H9 (cell line): Measurements from ENCODE around the gene MAPK11. TPM values are rescaled to one million over a fixed set of nuclear protein-coding genes. Genes with fewer than 3 reads are reported as not detected.
A peak's percentile ranks its signal among the peaks of the same experiment; 100 is the strongest.

Experiments used
- DNase-seq: peaks from one replicate; pipeline ENCODE4 v3.0.0-alpha.2; 2017
- H2AFZ ChIP-seq: one replicate; pipeline ENCODE4 v1.6.1; 2013; ENCODE audit warnings: mild to moderate bottlenecking, low read length, control low read depth, moderate library complexity
- H2AK5ac ChIP-seq: 2 replicates; pipeline ENCODE4 v1.6.1; 2013; ENCODE audit warnings: low read length, control low read depth, mixed read lengths; ENCODE audit not compliant: insufficient read length
- H2BK120ac ChIP-seq: one replicate; pipeline ENCODE4 v1.6.1; 2013; ENCODE audit warnings: low read depth, mild to moderate bottlenecking, low read length, control low read depth, inconsistent platforms; ENCODE audit not compliant: poor library complexity, severe bottlenecking
- H2BK12ac ChIP-seq: 2 replicates; pipeline ENCODE4 v1.6.1; 2013; ENCODE audit warnings: low read length, control low read depth, mixed read lengths, low read depth; ENCODE audit not compliant: insufficient read length
- H2BK15ac ChIP-seq: 2 replicates; pipeline ENCODE4 v1.6.1; 2013; ENCODE audit warnings: low read depth, low read length, control low read depth
- H2BK20ac ChIP-seq: one replicate; pipeline ENCODE4 v1.6.1; 2013; ENCODE audit warnings: low read depth, mild to moderate bottlenecking, low read length, control low read depth, inconsistent platforms; ENCODE audit not compliant: poor library complexity, severe bottlenecking
- H2BK5ac ChIP-seq: 2 replicates; pipeline ENCODE4 v1.6.1; 2013; ENCODE audit warnings: low read length, control low read depth, mixed read lengths; ENCODE audit not compliant: insufficient read length
- H3K14ac ChIP-seq: 2 replicates; pipeline ENCODE4 v1.6.1; 2013; ENCODE audit warnings: low read length, control low read depth; ENCODE audit not compliant: insufficient read depth
- H3K18ac ChIP-seq: 2 replicates; pipeline ENCODE4 v1.6.1; 2013; ENCODE audit warnings: low read depth, mild to moderate bottlenecking, mixed read lengths, low read length, control low read depth; ENCODE audit not compliant: insufficient read length
- H3K23ac ChIP-seq: 2 replicates; pipeline ENCODE4 v1.6.1; 2013; ENCODE audit warnings: low read length, control low read depth, mixed read lengths, low read depth; ENCODE audit not compliant: insufficient read length
- H3K23me2 ChIP-seq: 2 replicates; pipeline ENCODE4 v1.6.1; 2013; ENCODE audit warnings: low read depth, mild to moderate bottlenecking, mixed read lengths, low read length, control low read depth; ENCODE audit not compliant: insufficient read length, poor library complexity, severe bottlenecking
- H3K27ac ChIP-seq: 2 replicates; pipeline ENCODE4 v1.5.1; 2013; ENCODE audit warnings: low read length, control low read depth, mixed read lengths, low read depth; ENCODE audit not compliant: insufficient read length
- H3K27me3 ChIP-seq: 2 replicates; pipeline ENCODE4 v1.6.1; 2013; ENCODE audit warnings: low read length, control low read depth, inconsistent platforms; ENCODE audit not compliant: insufficient read depth
- H3K4ac ChIP-seq: 2 replicates; pipeline ENCODE4 v1.6.1; 2013; ENCODE audit warnings: low read depth, mild to moderate bottlenecking, control low read depth, inconsistent platforms, low read length, moderate library complexity
- H3K4me1 ChIP-seq: 2 replicates; pipeline ENCODE4 v1.6.1; 2013; ENCODE audit warnings: low read length, control low read depth, inconsistent platforms; ENCODE audit not compliant: insufficient read depth
- H3K4me2 ChIP-seq: 2 replicates; pipeline ENCODE4 v1.6.1; 2013; ENCODE audit warnings: low read length, control low read depth, mixed read lengths; ENCODE audit not compliant: insufficient read length, insufficient read depth
- H3K56ac ChIP-seq: 2 replicates; pipeline ENCODE4 v1.6.1; 2013; ENCODE audit warnings: low read depth, mild to moderate bottlenecking, mixed read lengths, low read length, control low read depth; ENCODE audit not compliant: insufficient read length
- H3K79me1 ChIP-seq: 2 replicates; pipeline ENCODE4 v1.6.1; 2013; ENCODE audit warnings: low read depth, mild to moderate bottlenecking, moderate library complexity, low read length, control low read depth, inconsistent platforms; ENCODE audit not compliant: insufficient read depth, poor library complexity, severe bottlenecking
- H3K79me2 ChIP-seq: 2 replicates; pipeline ENCODE4 v1.6.1; 2013; ENCODE audit warnings: low read length, control low read depth, inconsistent platforms; ENCODE audit not compliant: insufficient read depth
- H3K9ac ChIP-seq: 2 replicates; pipeline ENCODE4 v1.6.1; 2013; ENCODE audit warnings: low read length, control low read depth, mixed read lengths; ENCODE audit not compliant: insufficient read length; ENCODE audit errors: extremely low read depth
- H3K9me3 ChIP-seq: one replicate; pipeline ENCODE4 v1.6.1; 2013; ENCODE audit warnings: low read depth, low read length, inconsistent platforms; ENCODE audit not compliant: control insufficient read depth
- H3T11ph ChIP-seq: one replicate; pipeline ENCODE4 v1.6.1; 2013; ENCODE audit warnings: mild to moderate bottlenecking, low read length, control low read depth, inconsistent platforms
- H4K20me1 ChIP-seq: one replicate; pipeline ENCODE4 v1.6.1; 2013; ENCODE audit not compliant: control insufficient read depth, insufficient read length, insufficient read depth
- H4K5ac ChIP-seq: 2 replicates; pipeline ENCODE4 v1.6.1; 2013; ENCODE audit warnings: low read depth, mild to moderate bottlenecking, mixed read lengths, low read length, control low read depth; ENCODE audit not compliant: insufficient read length
- H4K8ac ChIP-seq: replicated peaks from 2 replicates; pipeline ENCODE4 v1.6.1; 2013; ENCODE audit warnings: low read length, control low read depth, mixed read lengths, low read depth; ENCODE audit not compliant: insufficient read length
- H4K91ac ChIP-seq: 2 replicates; pipeline ENCODE4 v1.6.1; 2013; ENCODE audit warnings: low read depth, mild to moderate bottlenecking, moderate library complexity, mixed read lengths, low read length, control low read depth; ENCODE audit not compliant: insufficient read length
- H3K27ac Mint-ChIP-seq, 3 experiments: 2 replicates in 2 of 3; 3 replicates in 1 of 3; pipeline ENCODE4 v1.8.0; 2020 to 2021; ENCODE audit warnings: mixed read lengths in 3 of 3, mild to moderate bottlenecking in 1 of 3, moderate library complexity in 1 of 3
- H3K27me3 Mint-ChIP-seq: 2 replicates; pipeline ENCODE4 v1.8.0; 2021; ENCODE audit warnings: low read depth, mild to moderate bottlenecking, moderate library complexity, mixed read lengths
- H3K36me3 Mint-ChIP-seq, 3 experiments: 2 replicates in 2 of 3; 3 replicates in 1 of 3; pipeline ENCODE4 v1.8.0; 2020 to 2021; ENCODE audit warnings: low read depth in 3 of 3, mixed read lengths in 3 of 3; ENCODE audit not compliant: insufficient read depth in 1 of 3
- H3K4me1 Mint-ChIP-seq, 2 experiments: 2 replicates each; pipeline ENCODE4 v1.8.0; 2020; ENCODE audit warnings: mixed read lengths in 2 of 2
- H3K4me3 Mint-ChIP-seq, 2 experiments: 2 replicates in 1 of 2; 3 replicates in 1 of 2; pipeline ENCODE4 v1.8.0; 2020 to 2021; ENCODE audit warnings: mild to moderate bottlenecking in 2 of 2, mixed read lengths in 2 of 2, moderate library complexity in 1 of 2
- H3K9me3 Mint-ChIP-seq, 2 experiments: 2 replicates in 1 of 2; 3 replicates in 1 of 2; pipeline ENCODE4 v1.8.0; 2020; ENCODE audit warnings: mild to moderate bottlenecking in 2 of 2, mixed read lengths in 2 of 2, moderate library complexity in 1 of 2
- WGBS: extraction: QIAGEN DNeasy Blood & Tissue Kit; methylation state at CpG from one replicate; pipeline ENCODE4 v1.1.7; 2013; ENCODE audit warnings: missing lambda C conversion rate, low lambda C conversion rate, mixed read lengths; ENCODE audit not compliant: insufficient read length; ENCODE audit errors: extremely low coverage; 5-methylcytosine and 5-hydroxymethylcytosine counted together
- total RNA-seq: library from RNA; stranded (reverse); gene quantifications from 2 replicates; pipeline ENCODE4 v1.2.1, GENCODE V29; 2021
- TF ChIP-seq, protein P1 (sequence below): fragments of 200-600 bp; sonication (generic); conservative IDR thresholded peaks from 3 replicates; pipeline ENCODE4 v1.8.0; 2021; ENCODE audit warnings: antibody characterized with exemption, mild to moderate bottlenecking

Gene MAPK11
- total RNA-seq, 1 experiment from 2014 or later = 1.5 TPM

DNA sequence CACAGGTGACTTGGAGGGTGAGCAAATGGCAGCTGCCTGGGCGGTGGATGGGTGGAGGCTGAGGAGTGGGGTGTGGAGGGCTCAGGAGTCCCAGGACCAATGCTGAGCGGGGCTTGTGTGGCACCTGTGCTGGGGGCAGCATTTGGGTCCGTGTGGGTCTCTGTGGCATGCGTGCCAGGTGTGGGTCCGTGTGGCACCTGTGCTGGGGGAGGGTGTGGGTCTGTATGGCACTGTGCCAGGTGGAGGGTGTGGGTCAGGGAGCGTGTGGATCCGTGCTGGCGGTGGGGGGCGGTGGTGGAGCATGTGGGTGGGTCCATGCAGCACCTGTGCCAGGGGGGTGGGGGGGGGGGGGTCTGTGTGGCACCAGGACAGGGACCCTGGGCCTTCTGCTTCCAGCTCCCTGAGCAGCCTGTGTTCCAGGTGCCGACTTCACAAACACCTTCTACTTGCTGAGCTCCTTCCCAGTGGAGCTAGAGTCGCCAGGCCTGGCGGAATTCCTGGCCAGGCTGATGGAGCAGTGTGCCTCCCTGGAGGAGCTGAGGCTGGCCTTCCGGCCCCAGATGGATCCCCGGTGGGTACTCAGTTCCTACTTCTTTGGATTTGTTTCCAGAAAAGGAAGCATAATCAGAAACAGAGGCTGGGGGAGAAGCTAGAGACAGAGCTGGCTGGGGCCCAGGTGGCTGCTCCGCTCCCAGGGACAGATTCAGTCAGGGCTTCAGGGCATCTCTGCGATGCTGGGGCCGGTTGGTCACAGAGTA, 54.7 kb downstream of the MAPK11 start:
- H2BK120ac ChIP-seq = no peak overlapping the region
- H2BK15ac ChIP-seq = no peak overlapping the region
- H2AFZ ChIP-seq = no peak overlapping the region
- DNase-seq = no peak
- Mint-ChIP-seq H3K4me3 (no peak overlapping the region), H3K4me1 (peaks cover 5 to 9% of the 10 kb centered on the region in 2 experiments), H3K27me3 (no peaks in the 10 kb centered on the region), H3K9me3 (peaks cover 0 to 8% of the 10 kb centered on the region in 2 experiments; a peak in 1 of 5 replicates), H3K36me3 (peaks cover 31 to 78% (median 75%) of the 10 kb centered on the region in 3 experiments; a peak in 6 of 7 replicates), H3K27ac (peak overlapping the region in 1 of 3 experiments; percentile 2; a peak in 3 of 7 replicates)
- H3K56ac ChIP-seq = no peak overlapping the region
- no peak overlapping the region for H4K8ac ChIP-seq
- peaks cover 3% of the 10 kb centered on the region; the same call in 1 of the 2 replicates for H3K79me2 ChIP-seq
- H3K18ac ChIP-seq = no peak overlapping the region
- no peak overlapping the region for H3K9ac ChIP-seq
- H3K4ac ChIP-seq = no peak overlapping the region
- no peak overlapping the region; the same call in 1 of the 2 replicates for H3K14ac ChIP-seq
- no peak overlapping the region for H3K4me2 ChIP-seq
- no peaks in the 10 kb centered on the region for H3K23me2 ChIP-seq
- no peak overlapping the region for H3K27ac ChIP-seq
- H3T11ph ChIP-seq = no peak overlapping the region
- no peak overlapping the region for H3K23ac ChIP-seq
- no peaks in the 10 kb centered on the region for H3K4me1 ChIP-seq
- TF ChIP-seq, protein P1, sequence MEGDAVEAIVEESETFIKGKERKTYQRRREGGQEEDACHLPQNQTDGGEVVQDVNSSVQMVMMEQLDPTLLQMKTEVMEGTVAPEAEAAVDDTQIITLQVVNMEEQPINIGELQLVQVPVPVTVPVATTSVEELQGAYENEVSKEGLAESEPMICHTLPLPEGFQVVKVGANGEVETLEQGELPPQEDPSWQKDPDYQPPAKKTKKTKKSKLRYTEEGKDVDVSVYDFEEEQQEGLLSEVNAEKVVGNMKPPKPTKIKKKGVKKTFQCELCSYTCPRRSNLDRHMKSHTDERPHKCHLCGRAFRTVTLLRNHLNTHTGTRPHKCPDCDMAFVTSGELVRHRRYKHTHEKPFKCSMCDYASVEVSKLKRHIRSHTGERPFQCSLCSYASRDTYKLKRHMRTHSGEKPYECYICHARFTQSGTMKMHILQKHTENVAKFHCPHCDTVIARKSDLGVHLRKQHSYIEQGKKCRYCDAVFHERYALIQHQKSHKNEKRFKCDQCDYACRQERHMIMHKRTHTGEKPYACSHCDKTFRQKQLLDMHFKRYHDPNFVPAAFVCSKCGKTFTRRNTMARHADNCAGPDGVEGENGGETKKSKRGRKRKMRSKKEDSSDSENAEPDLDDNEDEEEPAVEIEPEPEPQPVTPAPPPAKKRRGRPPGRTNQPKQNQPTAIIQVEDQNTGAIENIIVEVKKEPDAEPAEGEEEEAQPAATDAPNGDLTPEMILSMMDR = no peak
- H2BK5ac ChIP-seq = no peak overlapping the region
- no peak overlapping the region for H2AK5ac ChIP-seq
- no peak overlapping the region for H2BK12ac ChIP-seq
- no peak overlapping the region for H2BK20ac ChIP-seq
- peaks cover 3% of the 10 kb centered on the region for H4K20me1 ChIP-seq
- H4K5ac ChIP-seq = no peak overlapping the region
- H3K27me3 ChIP-seq = no peaks in the 10 kb centered on the region
- no peaks in the 10 kb centered on the region for H3K9me3 ChIP-seq
- no CpG with 5 or more reads among the region's 17 CpGs for WGBS
- H3K79me1 ChIP-seq = no peaks in the 10 kb centered on the region
- H4K91ac ChIP-seq = no peak overlapping the region

Other genes starting within 250 kb of the MAPK11 start
- not detected in 2 replicates for gene TTLL8, start 212.1 kb downstream of the MAPK11 start, total RNA-seq
- gene MLC1, start 185.0 kb downstream of the MAPK11 start, total RNA-seq = not detected in 2 replicates
- gene MOV10L1, start 180.4 kb downstream of the MAPK11 start, total RNA-seq = not detected in 2 replicates
- 6.7 and 8.0 TPM in 2 replicates for gene PANX2, start 99.6 kb downstream of the MAPK11 start, total RNA-seq
- gene TRABD, start 84.5 kb downstream of the MAPK11 start, total RNA-seq = 46.3 and 47.8 TPM in 2 replicates
- 19.0 and 20.4 TPM in 2 replicates for gene SELENOO, start 69.4 kb downstream of the MAPK11 start, total RNA-seq
- 28.4 and 29.0 TPM in 2 replicates for gene TUBGCP6, start 25.4 kb downstream of the MAPK11 start, total RNA-seq
- gene HDAC10, start 19.1 kb downstream of the MAPK11 start, total RNA-seq = 41.1 and 45.0 TPM in 2 replicates
- 31.3 and 32.3 TPM in 2 replicates for gene MAPK12, start 8.7 kb downstream of the MAPK11 start, total RNA-seq
- 84.4 and 87.6 TPM in 2 replicates for gene PLXNB2, start 37.3 kb upstream of the MAPK11 start, total RNA-seq
- 1.0 and 1.5 TPM in 2 replicates for gene DENND6B, start 56.6 kb upstream of the MAPK11 start, total RNA-seq
- gene PPP6R2, start 72.9 kb upstream of the MAPK11 start, total RNA-seq = 41.2 and 42.6 TPM in 2 replicates
- gene SBF1, start 204.7 kb upstream of the MAPK11 start, total RNA-seq = 69.8 and 72.0 TPM in 2 replicates
- 11.4 and 11.9 TPM in 2 replicates for gene ADM2, start 211.2 kb upstream of the MAPK11 start, total RNA-seq
- gene MIOX, start 216.5 kb upstream of the MAPK11 start, total RNA-seq = 1.4 and 1.5 TPM in 2 replicates
- 43.6 and 46.0 TPM in 2 replicates for gene LMF2, start 237.3 kb upstream of the MAPK11 start, total RNA-seq
- 76.2 and 78.1 TPM in 2 replicates for gene NCAPH2, start 237.8 kb upstream of the MAPK11 start, total RNA-seq